ENCODE measurements around the gene KCNH4.
A peak's percentile ranks its signal among the peaks of the same experiment; 100 is the strongest.
"Not testable (repeated sequence)": the region's sequence is repeated elsewhere in the genome, so short reads cannot be mapped to it uniquely, and the experiment has no call there.

KCNH4 gene

DNA sequence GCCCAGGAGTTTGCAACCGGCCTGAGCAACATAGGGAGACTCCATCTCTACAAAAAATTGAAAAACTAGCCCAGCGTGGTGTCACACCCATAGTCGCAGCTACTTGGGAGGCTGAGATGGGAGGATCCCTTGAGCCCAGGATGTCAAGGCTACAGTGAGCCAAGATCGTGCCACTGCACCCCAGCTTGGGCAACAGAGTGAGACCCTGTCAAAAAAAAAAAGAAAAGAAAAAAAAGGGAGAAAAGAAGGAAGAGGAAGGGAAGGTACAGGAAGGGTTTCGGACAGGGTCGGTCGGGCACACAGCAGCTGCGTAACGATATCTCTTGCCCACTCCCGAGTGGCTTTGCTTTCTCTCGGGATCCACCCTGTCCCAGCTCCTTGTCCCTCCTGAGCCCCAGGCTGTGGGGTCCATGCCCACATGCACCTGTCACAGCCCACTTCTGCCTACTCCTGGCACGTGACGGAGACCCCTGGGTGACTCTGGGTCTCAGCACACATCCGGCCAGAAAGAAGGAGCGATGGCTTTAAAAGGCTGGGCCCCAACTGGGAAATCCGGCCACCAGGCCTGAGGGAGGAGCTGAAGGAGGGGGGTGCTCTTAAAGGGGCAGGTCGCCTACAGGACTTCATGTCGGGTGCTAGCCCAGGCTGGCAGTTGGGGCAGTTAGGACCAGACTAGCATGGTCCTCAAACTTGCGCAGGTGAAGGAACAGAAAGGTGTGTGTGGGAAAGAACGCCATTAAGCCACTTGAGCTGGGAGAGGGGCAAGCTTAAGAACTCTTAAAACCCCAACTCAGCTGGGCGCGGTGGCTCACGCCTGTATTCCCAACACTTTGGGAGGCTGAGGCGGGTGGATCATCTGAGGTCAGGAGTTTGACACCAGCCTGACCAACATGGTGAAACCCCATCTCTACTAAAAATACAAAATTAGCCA lies 13.3 kb upstream of the KCNH4 start, which contains the start of gene GHDC:
TSS of gene GHDC (minus strand) at position 526 of the 931 bp plus-strand sequence. CDS start 913 bp downstream, outside the sequence.
- DNase-seq (ENCODE audit: low read depth in 2 of 2), result peak; percentile 53 to 56

DNA sequence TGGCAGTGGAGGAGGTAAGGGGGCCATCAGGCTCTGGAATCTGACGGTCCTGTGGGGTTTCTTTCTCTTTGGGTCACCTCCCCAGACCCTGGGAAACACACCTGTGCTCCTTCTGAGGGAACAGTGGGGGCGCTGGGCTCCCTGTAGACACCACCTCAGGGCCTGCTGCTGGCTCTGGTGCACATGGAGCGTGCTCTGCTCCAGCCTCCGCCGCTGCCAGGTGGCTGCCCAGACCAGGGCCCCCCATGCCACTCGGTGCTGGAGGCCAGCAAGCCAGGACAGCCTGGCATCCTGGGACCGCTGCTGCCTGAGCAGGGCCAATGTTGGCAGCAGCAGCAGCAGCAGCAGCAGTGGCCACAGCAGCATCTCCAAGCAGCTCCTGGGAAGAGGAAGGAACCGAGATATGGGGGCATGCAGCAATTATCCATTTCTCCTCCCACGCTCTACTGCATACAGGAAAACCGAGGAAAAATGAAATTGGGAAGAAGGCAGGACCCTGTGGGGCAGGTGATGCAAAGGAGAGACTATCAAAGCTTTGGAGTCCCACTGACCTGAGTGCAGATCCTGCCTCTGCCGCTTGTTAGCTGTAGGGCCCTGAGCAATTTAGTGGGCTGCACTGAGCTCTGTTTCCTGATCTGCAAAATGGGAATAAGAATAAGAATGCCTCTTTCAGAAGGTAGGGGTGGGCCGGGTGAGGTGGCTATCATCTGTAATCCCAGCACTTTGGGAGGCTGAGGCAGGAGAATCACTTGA lies 12.4 kb upstream of the KCNH4 start:
- no peak for DNase-seq (ENCODE audit: low read depth in 2 of 2)

DNA sequence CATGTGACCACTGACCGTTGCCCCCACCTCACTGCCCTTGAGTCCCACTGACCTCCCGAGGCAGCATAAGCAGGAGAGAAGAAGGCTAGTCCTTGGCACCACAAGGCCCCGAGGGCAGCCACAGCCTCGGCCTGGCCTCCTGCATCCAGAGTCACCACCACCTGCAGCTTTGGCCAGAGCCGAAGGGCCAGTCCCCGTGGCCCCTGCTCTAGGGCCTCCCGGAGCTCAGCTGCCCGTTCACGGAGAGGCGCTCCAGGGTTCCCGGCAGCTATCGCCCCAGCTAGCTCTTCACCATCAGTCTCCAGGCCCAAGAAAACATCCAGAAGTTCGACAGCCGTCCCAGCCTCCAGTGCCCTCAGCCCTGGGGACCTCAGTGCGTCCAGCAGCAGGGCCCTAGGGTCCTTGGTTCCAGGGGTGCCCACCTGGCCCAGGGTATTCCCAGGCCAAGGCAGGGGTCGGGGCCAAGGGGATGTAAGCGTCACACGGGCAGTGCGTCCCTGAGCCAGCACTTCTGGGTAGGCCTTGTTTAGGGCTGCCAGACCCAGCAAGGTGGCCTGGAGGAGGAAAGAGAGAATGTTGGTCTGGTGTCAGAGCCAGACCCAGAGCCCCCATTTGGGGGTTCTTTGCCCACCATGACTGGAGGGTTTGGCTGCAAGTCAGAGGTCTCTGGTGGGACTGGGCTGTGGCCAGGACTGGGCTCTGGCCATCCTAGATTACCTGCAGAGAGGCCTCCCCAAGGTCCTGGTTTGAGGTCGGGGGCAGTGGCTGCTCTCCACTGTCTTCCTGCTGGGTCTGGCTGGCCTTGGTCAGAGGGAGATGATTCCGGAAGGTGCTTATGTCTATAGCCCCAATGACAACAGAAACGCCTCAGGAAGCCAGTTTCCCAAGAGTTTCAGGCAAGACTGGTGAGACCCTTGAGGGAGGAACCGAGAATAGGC lies 11.5 kb upstream of the KCNH4 start:
- DNase-seq (ENCODE audit: low read depth in 2 of 2), result no peak

DNA sequence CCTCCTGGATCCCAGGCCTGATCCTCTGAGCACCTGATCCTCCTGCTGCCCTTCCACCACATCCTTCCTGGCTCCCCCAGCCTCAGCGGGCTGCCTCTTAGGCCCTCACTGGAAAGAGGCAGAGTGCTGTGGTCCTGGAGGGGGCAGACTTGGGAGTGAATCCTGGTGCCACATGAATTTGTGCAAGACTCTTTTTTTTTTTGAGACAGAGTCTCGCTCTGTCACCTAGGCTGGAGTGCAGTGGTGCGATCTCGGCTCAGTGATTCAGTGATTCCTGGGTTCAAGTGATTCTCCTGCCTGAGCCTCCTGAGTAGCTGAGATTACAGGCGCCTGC lies 10.3 kb upstream of the KCNH4 start:
- no peak for DNase-seq (ENCODE audit: low read depth in 2 of 2)

DNA sequence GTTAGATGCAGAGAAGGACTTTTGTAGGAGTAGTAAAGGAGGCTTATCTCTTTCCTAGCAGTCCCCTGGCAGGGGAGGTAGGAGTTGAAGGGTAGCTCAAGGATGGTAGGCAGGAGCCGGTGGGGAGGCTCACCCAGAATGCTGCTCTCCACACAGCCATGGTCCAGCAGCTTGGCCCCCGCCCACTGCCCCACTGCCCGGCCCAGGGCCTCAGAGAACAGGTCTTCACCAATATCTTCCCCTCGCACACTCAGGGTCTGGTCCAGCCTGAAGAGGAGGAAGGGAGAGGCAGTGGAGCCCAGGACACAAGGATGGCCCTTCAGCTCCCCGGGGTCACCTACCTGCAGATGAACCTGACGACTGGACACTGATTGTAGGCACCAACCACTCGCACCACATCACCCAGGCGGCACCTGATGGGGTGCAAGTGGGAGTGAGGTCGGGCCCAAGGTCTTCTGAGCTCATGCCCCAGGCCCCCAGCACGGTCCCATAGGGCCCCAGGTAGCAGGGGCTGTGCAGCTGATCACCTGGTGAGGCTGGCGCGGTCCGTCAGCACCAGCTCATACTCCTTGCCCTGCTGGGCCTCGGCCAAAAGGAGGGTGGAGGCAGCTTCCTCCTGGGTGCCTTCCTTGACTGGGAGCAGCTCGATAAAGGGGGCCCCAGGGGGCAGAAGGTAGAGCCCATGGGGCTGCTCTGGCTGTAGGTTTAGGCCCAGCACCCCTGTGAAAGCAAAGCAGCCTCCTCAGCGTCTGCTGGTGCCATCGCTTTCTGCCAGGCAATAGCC lies 9.7 kb upstream of the KCNH4 start:
- DNase-seq (ENCODE audit: low read depth in 2 of 2), result no peak

- DNase-seq (ENCODE audit: low read depth in 2 of 2), result no peak
These were observed 8.7 kb upstream of the KCNH4 start for GRCh38 chr17:42189651-42189965.

DNA sequence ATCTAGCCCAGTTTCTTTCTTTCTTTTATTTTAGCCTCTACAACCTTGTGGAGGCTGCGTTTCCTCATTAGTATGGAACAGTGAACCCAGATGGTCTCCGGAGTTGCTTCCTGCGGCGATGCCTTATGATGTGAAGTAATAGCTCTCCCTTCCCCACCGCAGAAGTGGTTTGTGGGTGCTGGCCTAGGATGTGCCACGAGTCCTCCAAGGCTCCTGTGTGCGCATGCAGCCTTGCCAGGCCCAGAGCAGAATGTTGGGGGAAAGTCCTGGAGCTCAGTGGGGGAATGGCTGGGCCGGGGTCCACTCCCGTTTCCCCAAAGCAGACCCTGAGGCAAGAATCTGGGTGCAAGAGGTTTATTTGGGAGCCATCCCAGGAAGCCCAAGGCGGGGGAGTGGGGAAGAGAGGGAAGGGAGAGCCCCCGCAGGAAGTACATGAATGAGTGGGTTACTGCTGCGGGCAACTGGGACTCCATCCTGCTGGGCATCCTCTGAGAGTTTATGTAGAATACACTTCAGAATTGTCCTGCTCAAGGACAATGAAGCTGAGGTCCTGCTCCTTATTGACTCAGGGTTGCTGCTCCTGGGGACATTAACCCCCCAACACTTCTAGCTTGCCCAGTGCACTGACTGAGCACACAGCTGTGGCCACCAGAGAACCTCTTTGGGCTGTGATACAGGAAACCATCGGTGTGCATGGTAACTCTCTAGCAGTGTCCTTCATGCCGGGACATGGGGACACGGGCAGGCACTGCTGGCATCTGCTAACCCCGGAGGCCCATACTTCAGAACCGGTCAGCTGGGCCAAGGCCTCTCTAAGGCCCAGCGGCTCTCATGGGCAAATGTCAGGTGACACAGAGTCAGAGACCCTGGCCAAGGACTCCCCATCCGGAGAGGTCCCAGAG lies 8.1 kb upstream of the KCNH4 start:
- DNase-seq (ENCODE audit: low read depth in 2 of 2), result no peak

DNA sequence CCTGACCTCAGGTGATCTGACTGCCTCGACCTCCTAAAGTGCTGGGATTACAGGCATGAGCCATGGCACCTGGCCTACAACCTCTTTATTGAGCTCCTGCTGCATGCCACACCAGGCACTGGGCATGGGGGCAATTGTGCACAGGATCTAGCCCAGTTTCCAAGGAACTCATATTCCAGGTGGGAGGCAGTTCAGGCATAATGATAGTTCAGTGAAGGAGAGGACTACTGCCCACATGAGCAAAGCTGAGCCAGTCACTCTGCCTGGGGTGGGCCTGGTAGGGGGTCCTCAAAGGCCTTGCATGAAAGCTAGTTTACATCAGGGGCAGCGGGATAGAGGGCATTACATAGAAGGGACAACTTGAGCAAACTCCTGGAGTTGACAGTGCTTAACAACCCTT lies 6.9 kb upstream of the KCNH4 start:
- DNase-seq (ENCODE audit: low read depth in 2 of 2), result no peak

DNA sequence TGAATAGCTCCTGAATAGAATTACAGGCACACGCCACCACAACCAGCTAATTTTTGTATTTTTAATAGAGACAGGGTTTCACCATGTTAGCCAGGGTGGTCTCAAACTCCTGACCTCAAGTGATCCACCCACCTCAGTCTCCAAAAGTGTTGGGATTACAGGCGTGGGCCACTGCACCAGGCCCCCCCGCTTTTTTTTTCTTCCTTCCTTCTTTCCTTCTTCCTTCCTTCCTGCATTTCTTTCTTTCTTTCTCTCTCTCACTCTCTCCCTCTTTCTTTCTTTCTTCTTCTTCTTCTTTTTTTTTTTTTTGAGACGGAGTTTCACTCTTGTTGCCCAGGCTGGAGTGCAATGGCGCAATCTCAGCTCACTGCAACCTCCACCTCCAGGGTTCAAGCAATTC lies 5.2 kb upstream of the KCNH4 start:
- DNase-seq (ENCODE audit: low read depth in 2 of 2), result not testable (repeated sequence)

DNA sequence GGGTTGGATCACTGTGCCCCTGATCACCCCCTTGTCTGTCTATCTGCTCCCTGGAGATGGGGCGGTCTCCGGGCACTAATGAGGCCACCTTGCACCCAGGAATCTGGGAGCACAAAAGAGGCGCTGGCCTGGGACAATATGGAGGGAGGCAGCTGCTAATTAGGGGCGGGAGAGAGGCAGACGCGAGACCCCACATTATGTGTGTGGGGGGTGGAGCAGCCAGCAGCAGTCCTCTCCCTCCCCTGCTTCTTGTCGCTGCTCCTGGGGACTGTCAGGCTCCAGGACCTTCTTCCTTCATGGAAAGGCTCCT lies 4.6 kb upstream of the KCNH4 start:
- no peak for DNase-seq (ENCODE audit: low read depth in 2 of 2)

GRCh38 chr17:42184713-42185620 lies 4.0 kb upstream of the KCNH4 start, which contains the start of gene HCRT:
Gene HCRT (minus strand): TSS chr17:42185452. CDS start chr17:42185365, 87 bp downstream.
- DNase-seq (ENCODE audit: low read depth in 2 of 2), result no peak

DNA sequence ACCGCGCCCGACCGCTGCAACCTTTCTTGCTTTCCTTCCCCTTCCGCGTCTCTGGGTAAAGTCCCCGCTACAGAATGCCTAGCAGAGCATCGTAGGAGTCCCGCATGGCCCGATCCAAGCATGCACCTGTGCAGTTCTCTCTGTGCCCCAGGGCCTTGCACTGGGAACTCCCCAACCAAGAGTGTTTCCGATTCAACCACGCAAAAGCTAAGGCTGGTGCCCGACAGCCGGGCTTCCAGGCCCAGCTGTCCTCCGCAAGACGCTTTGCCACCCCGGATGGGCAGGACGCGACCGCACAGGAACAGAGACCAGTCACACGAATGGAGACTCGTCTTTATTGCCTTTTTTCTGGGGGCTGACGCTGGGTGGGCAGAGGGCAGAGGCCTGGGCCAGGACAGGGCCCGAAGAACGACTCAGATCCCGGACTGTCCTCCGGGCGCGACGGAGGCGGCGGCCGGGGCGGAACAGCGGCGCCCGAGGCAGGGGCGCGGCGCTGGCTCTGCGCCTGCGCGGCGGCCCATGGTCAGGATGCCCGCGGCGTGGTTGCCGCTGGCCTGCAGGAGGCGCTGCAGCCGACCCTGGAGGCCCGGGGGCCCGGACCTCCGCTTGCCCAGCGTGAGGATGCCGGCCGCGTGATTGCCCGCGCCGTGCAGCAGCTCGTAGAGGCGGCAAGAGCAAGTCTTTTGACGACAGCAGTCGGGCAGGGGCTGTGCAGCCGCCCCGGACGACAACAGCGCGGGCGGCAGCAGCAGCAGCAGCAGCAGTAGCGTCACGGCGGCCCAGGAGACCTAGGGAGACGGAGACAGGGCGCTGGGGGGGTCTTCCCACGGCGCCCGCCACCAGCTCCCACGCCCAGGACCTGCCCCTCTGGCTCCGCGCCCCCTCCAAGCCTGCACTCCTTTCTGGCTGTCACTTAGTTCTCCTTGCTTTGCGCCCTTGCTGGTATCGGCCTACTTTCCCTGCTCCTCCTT lies 3.1 kb upstream of the KCNH4 start:
- DNase-seq (ENCODE audit: low read depth in 2 of 2), result peak; percentile 32 to 63

GRCh38 chr17:42182927-42183734 lies 2.2 kb upstream of the KCNH4 start:
- no peak for DNase-seq (ENCODE audit: low read depth in 2 of 2)

DNA sequence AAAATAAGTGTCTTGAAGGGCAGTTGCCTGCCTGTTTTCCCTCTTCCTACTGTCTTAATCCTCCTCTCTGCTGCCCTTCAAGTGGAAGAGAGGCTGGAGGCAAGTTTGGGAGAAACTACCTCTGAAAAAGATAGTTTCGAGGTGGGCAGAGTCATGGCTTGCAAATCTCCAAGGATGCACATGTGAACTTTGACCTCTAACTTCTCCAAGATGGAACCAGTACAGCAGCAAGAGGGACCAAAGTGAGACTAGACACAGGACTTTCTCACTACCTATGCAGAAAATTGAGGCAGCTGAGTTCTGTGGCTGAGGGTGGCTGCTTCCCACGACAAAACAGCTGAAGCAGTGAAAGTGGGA lies 887 bp upstream of the KCNH4 start:
- no peak for DNase-seq (ENCODE audit: low read depth in 2 of 2)

GRCh38 chr17:42180411-42180921 lies 476 bp downstream of the KCNH4 start:
- DNase-seq (ENCODE audit: low read depth in 2 of 2), result no peak

GRCh38 chr17:42179911-42180410 lies 981 bp downstream of the KCNH4 start:
- no peak for DNase-seq (ENCODE audit: low read depth in 2 of 2)

DNA sequence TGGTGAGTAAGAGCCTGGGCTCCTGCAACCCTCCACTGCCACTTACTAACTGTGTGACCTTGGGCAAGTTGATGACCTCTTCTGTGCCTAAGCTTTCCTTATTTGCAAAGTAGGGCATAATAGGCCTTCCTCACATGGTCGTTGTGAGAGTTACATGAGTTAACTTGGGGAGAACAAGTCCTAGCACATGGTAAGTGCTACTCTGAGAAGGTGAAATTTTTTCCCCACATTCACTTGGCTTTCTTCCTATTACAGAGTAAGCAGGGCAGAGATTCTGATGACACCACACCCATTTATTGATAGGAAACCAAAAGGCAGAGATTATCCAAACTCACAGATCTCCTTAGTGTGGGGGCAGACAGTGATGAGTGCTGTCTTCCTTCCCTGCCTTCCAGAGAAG lies 1.6 kb downstream of the KCNH4 start:
- no peak for DNase-seq (ENCODE audit: low read depth in 2 of 2)

All from stimulated activated CD4-positive, alpha-beta T cell treated with anti-CD3 and anti-CD28 coated beads, Interleukin-1b, Interleukin-23, amount 100 ng/mL, for 1 hour (primary cell).